Bronchial epithelial cell (primary cell): ENCODE data around the gene MYO18A. TPM values are rescaled to one million over a fixed set of nuclear protein-coding genes. Genes with fewer than 3 reads are reported as not detected.

Experiments
- DNase-seq: peaks from one replicate; pipeline ENCODE4 v3.0.0-alpha.2; 2010; ENCODE audit warnings: low read depth
- FAIRE-seq: peaks from 2 replicates; lab custom pipeline; 2011; peaks lifted over from hg19 to GRCh38; lab: Jason Lieb, UNC
- H3K27me3 ChIP-seq: 2 replicates; pipeline ENCODE4 v1.5.1; 2011; ENCODE audit warnings: low read length; ENCODE audit not compliant: control insufficient read depth, insufficient read depth
- H3K36me3 ChIP-seq: 2 replicates; pipeline ENCODE4 v1.5.1; 2011; ENCODE audit warnings: low read length; ENCODE audit not compliant: control insufficient read depth, insufficient read depth
- H3K4me3 ChIP-seq: 2 replicates; pipeline ENCODE4 v1.5.1; 2011; ENCODE audit warnings: mild to moderate bottlenecking, low read depth, low read length, control low read depth
- CTCF ChIP-seq: IDR thresholded peaks from 2 replicates; pipeline ENCODE4 v1.5.1; 2011; ENCODE audit warnings: mild to moderate bottlenecking, moderate library complexity, low read length, control low read depth, inconsistent platforms; ENCODE audit not compliant: insufficient read depth, severe bottlenecking
- total RNA-seq: library from RNA; depleted of rRNA; stranded (reverse); fragments of >200 nt; gene quantifications from 2 replicates; pipeline ENCODE4 v1.2.1, GENCODE V29; 2014

The MYO18A gene
- total RNA-seq, 1 donor from 2014 or later, result 23.4 TPM

DNA sequence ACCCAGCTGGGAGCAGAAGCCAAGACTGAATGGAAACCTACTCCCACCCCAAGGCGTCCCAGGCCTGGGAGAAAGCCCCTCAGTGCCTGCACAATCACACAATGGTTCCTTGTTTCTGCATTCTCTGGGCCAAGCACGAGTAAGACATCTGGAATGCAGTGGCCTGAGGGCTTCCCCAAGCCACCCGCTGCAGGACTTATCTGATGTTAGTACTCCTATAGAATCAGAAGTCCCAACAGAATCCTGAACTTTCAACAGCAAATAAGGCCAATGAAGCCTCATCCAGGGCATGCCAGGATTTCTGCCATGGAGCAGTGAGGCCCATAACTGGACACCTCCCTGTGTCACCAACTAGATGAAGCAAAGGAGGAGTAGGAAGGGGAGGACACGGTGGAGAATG, 28.6 kb downstream of the MYO18A start:
- no peak for TF ChIP-seq CTCF
- Histone ChIP-seq H3K27me3 (no peaks in the 10 kb centered on the region), H3K4me3 (no peak overlapping the region), H3K36me3 (peaks cover 5% of the 10 kb centered on the region)
- FAIRE-seq, result no peak
- peak; percentile 51 for DNase-seq

DNA sequence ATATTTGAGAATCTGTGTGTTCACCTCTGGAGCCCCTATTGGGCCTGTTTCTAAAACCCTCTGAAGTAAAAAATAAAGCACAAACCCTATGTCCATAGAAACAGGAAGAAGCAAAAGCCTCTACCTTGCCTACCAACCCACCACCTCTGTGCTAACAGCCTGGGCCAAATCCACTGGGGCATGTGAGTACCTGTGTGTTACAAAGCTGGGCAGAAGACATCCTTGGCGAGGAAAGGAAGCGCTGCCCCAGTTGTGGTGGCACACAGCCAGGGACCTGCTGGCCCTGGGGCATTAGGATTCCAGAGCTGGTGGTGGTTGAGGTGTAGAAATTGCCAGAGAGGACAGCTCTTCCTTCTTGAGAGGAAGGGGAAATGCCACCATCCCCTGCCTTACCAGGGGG, 30.0 kb downstream of the MYO18A start:
- TF ChIP-seq CTCF, result no peak
- Histone ChIP-seq H3K4me3 (no peak overlapping the region), H3K27me3 (no peaks in the 10 kb centered on the region), H3K36me3 (peaks cover 5% of the 10 kb centered on the region)
- DNase-seq, result peak; percentile 87
- FAIRE-seq, result no peak

DNA sequence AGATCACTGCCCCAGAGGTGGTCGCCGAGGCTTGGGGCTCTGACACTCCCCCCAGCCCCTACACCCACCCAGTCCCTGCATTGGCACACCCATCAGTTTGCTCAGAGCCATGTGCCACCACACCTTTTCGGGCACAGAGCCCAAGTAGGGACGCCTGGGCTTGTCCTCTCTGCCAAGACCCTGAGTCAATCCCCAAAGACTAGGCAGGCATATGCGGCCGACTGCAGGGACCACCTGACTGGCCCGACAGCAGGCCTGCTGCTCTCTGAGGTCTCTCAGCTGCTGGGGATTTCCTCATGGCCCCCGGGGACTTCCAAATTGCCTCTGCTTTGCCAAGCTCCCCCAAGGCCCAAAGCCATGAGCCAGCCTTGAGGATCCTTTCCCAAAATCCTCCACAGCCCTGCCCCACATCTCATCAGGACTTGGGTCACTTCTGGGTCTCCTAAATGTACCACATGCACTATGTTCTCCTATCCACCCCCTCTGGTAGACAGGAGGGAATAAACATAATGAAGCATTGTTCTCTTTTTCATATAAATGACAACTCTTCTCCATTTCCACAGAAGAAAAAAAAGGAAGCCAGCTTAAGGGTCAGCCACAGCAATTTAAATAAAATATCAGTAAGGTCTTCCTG, 30.6 kb downstream of the MYO18A start:
- Histone ChIP-seq H3K36me3 (peaks cover 5% of the 10 kb centered on the region), H3K27me3 (no peaks in the 10 kb centered on the region), H3K4me3 (peak overlapping the region; percentile 37)
- TF ChIP-seq CTCF, result no peak
- DNase-seq (peak; percentile 87), FAIRE-seq (no peak)

DNA sequence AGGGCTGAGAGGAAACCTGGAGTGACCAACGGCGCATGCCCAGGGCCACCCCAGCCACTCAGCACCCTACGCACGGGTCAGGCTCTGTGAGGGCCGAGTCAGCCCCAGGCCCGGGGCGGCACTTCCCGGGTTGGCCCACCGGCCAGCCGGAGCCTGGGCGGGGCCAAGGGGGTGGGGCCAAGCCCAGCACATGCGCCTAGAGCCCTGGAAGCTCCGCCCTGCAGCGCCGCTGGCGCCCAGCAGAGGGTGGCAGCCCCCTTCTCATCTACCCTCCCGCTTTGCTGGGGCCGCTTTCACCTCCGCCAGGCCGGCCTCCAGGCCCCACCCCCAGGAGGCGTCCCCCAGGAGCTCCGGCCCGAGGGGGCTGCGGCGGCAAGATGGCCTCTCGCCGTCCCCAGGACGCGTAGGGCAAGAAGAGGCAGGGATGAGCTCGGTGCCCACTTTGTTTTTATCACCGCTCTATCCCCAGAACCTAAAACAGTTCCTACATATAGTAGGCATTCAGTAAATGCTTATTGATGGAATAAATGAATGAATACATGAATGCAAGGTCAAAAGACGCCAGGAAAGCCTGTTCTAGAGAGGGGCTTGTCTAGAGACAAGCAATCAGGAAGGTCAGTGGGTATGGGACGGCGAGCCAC, 31.3 kb downstream of the MYO18A start:
- no peak for FAIRE-seq
- peak; percentile 81 for DNase-seq
- TF ChIP-seq CTCF, result peak; percentile 100
- Histone ChIP-seq H3K36me3 (peaks cover 4% of the 10 kb centered on the region), H3K27me3 (no peaks in the 10 kb centered on the region), H3K4me3 (peak overlapping the region; percentile 37)

GRCh38 chr17:29148257-29148789, 31.9 kb downstream of the MYO18A start:
- no peaks in the 10 kb centered on the region for H3K27me3 ChIP-seq
- H3K36me3 ChIP-seq, result peaks cover 1% of the 10 kb centered on the region
- TF ChIP-seq CTCF, result no peak
- peak overlapping the region; percentile 37 for H3K4me3 ChIP-seq
- FAIRE-seq, result no peak
- no peak for DNase-seq
